HG02840 (cell line): ENCODE measurements around the gene CLDN5.

Source experiments
- ATAC-seq: cut with Tn5 transposase; IDR thresholded peaks from one replicate; pipeline ENCODE4 v1.9.1; 2021; ENCODE audit warnings: mild to moderate bottlenecking, moderate library complexity, moderate number of reproducible peaks; ENCODE audit not compliant: unreplicated experiment, low FRiP score

The CLDN5 gene

GRCh38 chr22:19523240-19524169 is 705 bp downstream of the CLDN5 start:
- no peak for ATAC-seq

DNA sequence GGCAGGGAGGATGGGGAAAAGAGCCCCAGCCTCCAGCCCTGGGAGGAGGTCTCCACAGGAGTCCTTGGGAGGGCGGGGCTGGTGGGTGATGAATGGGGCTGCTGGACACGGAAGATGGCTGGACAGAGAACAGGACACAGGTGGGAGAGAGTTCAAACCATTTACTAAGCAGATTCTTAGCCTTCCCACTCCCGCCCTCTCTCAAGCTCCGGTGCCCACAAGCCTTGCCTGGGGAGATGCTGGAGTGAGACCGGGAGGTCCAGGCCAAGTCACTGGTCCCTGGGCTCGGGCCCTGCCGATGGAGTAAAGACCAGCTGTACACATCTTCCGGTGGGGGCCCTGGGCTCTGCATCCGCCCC is 1.4 kb downstream of the CLDN5 start:
- ATAC-seq = no peak

GRCh38 chr22:19522190-19522880 is 1.9 kb downstream of the CLDN5 start:
- no peak for ATAC-seq

- ATAC-seq = no peak
Measured at GRCh38 chr22:19520566-19521305, 3.5 kb downstream of the CLDN5 start.

DNA sequence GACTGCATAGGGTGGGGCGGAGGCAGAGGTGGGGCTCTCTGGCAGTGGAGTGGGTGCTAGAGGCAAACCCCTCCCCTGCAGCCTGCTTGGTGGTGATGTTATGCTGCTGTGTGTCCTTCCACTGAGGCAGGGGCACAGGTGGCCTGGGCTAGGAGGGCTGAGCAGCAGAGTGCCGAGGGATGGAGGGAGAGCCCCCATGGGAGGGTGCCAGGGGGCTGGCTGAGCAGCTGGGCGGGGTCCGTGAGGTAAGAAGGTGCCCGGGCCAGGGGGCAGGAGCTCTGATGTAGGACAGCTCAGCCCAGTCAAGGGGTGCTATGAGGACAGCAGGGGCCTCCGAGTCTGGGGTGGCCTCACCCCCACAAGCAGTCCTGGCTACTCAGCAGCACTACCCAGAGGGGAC is 4.2 kb downstream of the CLDN5 start:
- no peak for ATAC-seq

GRCh38 chr22:19519041-19519926 is 4.9 kb downstream of the CLDN5 start:
- no peak for ATAC-seq

- no peak for ATAC-seq
Measured at GRCh38 chr22:19518635-19519034, 5.6 kb downstream of the CLDN5 start.

DNA sequence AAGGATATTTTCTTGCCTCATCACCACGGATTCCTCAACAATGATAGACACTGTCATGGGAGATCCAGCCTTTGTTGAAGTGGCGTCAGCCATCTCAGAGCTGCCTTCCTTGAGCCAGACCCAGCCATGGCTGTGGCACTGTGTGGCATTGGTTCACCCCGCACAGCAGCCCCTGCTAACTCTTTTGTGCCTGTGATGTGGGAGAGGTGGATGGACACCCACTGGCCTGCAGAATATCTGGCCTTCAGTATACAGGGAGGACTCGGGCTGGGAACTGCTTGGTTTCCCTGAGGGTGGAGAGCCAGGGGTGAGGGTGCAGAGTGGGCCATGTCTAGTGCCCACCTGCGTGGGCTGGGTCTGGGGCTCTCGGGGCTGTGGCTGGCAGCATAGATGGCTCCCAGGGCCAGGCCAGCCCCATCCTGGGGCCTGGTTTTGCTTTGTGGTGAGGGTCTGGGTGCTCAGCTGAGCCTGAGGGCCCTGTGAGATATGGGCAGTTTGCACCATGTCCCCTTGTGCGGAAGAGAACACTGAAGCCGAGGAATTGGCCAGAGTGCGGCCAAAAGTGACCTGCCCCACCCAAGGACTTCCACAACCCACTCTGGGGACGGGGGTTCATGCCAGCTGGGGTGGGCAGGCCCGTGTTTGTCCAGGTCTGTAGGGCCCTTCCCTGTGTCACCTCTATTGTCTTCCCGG is 6.1 kb downstream of the CLDN5 start:
- ATAC-seq = no peak

DNA sequence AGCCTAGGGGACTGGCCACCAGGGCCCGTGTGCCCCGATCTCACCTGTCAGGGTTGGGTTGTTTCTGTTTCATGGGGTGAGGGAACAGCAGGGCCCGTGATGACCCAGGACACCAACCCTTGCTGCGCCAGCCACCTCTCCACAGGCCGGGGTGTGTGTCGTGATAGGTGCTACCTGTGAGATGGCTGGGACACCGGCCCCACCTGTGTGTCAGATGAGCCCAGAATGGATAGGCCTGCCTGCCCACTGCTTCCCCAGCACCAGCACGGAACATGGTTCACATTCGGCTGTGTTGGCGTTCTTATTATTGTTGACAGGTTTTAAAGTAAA is 7.1 kb downstream of the CLDN5 start:
- no peak for ATAC-seq

GRCh38 chr22:19516378-19517170 is 7.6 kb downstream of the CLDN5 start:
- no peak for ATAC-seq

DNA sequence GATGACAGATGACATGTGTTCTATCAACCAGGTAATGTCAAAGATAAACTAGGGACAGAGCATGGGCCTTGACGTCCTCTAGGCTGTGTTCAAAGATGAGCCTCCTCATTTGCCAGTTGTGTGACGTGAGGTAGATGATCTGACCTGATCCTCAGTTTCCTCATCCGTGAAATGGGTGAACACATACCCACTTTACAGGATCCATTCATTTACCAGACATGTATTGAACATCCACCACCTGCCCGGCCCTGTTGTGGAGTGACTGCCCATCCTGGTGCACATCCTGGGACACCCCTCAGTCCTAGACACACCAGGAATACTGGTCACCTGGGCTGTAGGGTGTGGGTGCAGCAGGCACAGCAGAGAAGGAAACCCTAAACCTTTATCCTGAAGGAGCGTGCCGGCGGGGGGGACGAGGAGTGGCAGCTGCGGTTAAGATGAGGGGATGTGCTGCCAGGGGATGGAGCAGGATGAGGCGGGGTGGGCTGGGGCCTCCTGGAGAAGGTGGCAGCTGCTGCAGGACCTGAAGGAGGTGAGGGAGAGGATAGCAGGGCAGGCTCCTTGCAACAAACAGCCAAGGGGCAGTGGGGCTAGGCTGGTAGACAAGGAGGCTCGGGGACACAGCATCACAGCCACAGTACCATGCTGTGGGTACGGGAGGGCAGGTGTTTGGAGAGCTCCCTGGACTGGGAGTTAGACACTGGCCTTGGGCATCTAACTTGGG is 8.4 kb downstream of the CLDN5 start:
- ATAC-seq = no peak

DNA sequence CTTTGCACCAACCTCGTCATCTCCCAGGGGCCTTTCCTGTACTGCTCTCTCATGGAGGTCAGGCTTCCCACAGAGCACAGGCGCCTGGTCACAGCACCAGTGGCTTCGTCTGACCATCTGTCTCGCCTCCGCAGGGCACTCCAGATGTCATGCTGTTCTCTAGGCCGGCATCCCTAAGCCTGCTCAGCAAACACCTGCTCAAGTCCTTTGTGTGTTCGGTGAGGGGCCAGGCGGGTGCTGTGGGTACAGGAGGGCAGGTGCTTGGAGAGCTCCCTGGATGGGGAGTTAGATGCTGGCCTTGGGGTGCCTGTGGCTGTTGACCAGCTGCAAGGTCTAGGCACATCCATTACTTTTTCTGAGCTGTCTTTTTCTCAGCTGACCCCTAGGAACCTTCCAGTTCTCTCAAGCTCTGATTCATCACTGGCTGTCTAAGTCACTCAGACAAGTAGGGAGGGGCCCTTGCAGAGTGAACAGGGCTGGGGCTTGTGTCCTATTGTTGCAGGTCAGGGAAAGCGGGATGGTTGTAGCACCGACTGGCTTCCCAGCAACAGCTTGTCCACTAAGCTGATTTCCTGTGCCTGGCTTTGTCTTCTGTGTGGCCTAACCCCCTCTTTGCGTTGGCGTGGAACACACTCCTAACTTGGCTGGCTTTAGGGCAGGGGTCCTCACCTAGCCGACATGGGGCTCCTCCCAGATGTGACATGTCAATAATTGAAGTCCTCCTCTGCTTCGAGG is 9.2 kb downstream of the CLDN5 start:
- no peak for ATAC-seq

- no peak for ATAC-seq
Measured at GRCh38 chr22:19513823-19514222, 10.4 kb downstream of the CLDN5 start.

DNA sequence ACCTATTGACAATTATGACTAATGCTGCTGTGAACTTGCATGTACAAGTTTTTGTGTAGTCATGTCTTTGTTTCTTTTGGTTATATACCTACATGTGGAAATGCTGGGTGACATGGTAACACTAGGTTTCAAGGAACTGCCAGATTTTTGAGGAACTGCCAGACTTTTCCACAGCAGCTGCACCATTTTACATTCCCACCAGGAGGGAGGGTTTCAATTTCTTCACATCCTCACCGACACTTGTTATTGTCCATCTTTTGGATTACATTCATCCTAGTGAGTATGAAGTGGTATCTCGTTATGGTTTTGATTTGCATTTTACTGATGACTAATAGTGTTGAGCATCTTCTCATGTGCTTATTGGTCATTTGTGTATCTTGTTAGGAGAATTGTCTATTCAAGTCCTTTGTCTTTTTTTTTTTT is 13.3 kb downstream of the CLDN5 start:
- ATAC-seq = no peak

GRCh38 chr22:19509923-19510322 is 14.3 kb downstream of the CLDN5 start:
- no peak for ATAC-seq

DNA sequence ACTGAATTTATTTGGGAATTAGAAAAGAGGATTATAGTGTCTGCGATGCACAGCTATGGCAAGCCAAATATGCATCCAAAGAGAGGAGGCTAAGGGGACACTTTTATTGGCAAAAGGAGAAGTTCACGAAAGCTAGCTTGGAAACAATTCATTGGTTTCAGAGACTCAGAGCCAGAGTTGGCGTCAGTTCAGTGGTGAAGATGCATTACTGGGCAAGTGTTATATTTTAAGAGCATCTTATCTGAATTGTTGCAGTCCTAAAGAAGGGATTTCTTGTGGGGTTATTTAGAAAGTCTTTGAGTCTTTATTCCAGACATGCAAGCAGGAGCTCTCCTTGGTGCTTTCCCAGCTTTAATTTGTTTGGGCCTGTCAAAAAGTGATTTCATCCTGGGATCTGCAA is 15.0 kb downstream of the CLDN5 start:
- ATAC-seq = no peak

- no peak for ATAC-seq
Measured at GRCh38 chr22:19508024-19508776, 16.0 kb downstream of the CLDN5 start.
